ENCODE data around the gene ASIC2.
"Not testable (repeated sequence)": the region's sequence is repeated elsewhere in the genome, so short reads cannot be mapped to it uniquely, and the experiment has no call there.

Gene ASIC2

DNA sequence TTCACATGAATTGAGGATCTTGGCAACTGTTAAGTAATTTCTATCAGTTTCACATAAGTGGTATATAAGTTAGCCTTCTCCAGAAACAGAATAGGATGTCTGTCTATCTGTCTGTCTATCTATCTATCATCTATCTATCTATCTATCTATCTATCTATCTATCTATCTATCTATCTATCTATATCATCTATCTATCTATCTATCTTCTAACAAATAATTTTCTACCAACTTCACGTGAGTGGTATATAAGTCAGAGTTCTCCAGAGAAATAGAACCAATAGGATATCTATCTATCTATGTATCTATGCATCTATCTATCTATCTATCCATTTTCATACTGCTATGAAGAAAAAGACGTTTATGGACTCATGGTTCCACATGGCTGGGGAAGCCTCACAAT, 312.9 kb downstream of the ASIC2 start:
- H3K4me3 ChIP-seq (ENCODE audit: low read length), result no peak overlapping the region
- TF ChIP-seq ZNF274 (IDR thresholded peaks at IDR 0.05; ENCODE audit: low read depth, low read length), result no peak

GRCh38 chr17:32976605-32977004, 316.5 kb downstream of the ASIC2 start:
- H3K4me3 ChIP-seq (ENCODE audit: low read length), result no peak overlapping the region
- no peak for TF ChIP-seq ZNF274 (IDR thresholded peaks at IDR 0.05; ENCODE audit: low read depth, low read length)

DNA sequence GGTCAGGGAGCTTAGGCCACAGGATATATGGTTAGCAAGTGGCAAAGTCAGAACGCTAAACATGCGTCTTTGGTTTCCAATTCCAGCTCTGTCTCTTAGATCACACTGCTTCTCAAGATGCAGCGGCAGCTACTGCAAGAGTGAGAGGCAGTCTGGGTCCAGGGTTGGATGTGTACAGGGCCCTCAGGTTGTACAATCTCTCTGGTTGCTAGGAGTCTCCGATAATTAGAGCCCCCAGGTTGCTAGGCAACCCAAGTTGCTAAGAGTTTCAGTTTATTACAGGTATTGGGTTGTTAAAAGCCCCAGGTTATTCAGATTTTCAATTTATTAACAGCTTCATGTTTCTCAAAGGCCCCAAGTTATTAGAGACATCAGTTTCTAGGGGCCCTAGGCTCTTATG, 317.0 kb downstream of the ASIC2 start:
- no peak for TF ChIP-seq ZNF274 (IDR thresholded peaks at IDR 0.05; ENCODE audit: low read depth, low read length)
- no peak overlapping the region for H3K4me3 ChIP-seq (ENCODE audit: low read length)

- TF ChIP-seq ZNF274 (IDR thresholded peaks at IDR 0.05; ENCODE audit: low read depth, low read length), result no peak
- no peak overlapping the region for H3K4me3 ChIP-seq (ENCODE audit: low read length)
Measured at GRCh38 chr17:32971171-32971570, 321.9 kb downstream of the ASIC2 start.

- no peak overlapping the region for H3K4me3 ChIP-seq (ENCODE audit: low read length)
- TF ChIP-seq ZNF274 (IDR thresholded peaks at IDR 0.05; ENCODE audit: low read depth, low read length), result no peak
Measured at GRCh38 chr17:32970281-32970680, 322.8 kb downstream of the ASIC2 start.

DNA sequence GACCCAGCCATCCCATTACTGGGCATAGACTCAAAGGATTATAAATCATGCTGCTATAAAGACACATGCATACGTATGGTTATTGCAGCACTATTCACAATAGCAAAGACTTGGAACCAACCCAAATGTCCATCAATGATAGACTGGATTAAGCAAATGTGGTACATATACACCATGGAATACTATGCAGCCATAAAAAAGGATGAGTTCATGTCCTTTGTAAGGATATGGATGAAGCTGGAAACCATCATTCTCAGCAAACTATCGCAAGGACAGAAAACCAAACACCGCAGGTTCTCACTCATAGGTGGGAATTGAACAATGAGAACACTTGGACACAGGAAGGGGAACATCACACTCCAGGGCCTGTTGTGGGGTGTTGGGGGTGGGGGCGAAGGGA, 323.9 kb downstream of the ASIC2 start:
- not testable (repeated sequence) for H3K4me3 ChIP-seq (ENCODE audit: low read length)

DNA sequence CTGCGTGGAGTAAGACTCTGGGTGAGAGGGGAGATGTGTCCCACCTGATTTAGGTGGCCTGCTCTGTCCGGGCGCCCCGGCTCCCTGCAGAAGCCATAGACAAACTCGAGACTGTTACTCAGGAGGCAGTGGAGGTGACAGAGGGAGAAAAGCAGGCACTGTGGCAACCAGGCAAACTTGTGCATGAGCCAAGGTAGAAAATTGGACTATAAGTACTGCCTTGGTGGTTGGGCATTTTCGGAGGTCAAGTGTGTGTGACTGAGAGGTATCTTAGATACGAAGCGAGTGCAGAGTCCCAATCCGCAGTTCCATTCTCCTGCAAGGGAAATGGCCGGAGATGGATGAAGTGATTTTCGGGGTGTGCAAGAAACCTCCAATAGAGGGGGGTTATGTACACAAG, 328.6 kb downstream of the ASIC2 start:
- H3K4me3 ChIP-seq (ENCODE audit: low read length), result no peak overlapping the region
- no peak for TF ChIP-seq ZNF274 (IDR thresholded peaks at IDR 0.05; ENCODE audit: low read depth, low read length)
